ENCODE data around the gene RALGPS1. TPM values are rescaled to one million over a fixed set of nuclear protein-coding genes. Genes with fewer than 3 reads are reported as not detected.

RALGPS1 gene
- total and polyA plus RNA-seq, 4 experiments from 2014 or later = 0.84 to 10.3 (median 5.8) TPM

DNA sequence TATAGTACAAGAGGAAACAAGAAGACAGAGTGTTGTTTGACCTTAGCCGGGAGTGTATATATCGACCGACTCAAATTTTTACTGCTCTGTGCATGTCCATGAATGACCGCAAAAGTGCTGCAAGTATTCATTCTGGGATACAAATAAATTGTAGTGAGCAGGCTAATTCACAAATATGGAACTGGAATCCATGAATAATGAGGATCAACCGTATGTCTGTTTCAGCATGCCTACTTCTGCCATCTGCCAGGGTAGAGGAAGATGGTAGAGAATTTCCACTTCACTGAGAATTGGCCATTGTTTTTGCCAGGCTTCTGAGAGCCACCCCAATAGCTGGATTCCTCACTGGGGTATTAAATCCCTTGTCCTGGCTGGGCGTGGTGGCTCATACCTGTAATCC lies 8.5 kb upstream of the RALGPS1 start:
- Mint-ChIP-seq H3K4me3 (no peak overlapping the region), H3K36me3 (no peaks in the 10 kb centered on the region), H3K9me3 (peaks cover 0 to 10% (median 7%) of the 10 kb centered on the region in 8 donors), H3K27me3 (peaks cover 3 to 9% of the 10 kb centered on the region in 2 donors), H3K4me1 (no peaks in the 10 kb centered on the region), H3K27ac (no peak overlapping the region)
- H3K36me3 ChIP-seq (ENCODE audit: insufficient read depth, low read length) = no peaks in the 10 kb centered on the region
- ChIA-PET CTCF (ENCODE audit: partially characterized antibody) (no interaction called here), POLR2A (ENCODE audit: partially characterized antibody) (no interaction called here)
- no peak overlapping the region for H3K27ac ChIP-seq (ENCODE audit: low read depth, low read length)
- intact Hi-C loops (cut with micrococcal nuclease) = no loop called here
- no peaks in the 10 kb centered on the region for H3K4me1 ChIP-seq (ENCODE audit: insufficient read depth, low read length)
- DNase-seq = no peak
- no peak overlapping the region for H3K4me3 ChIP-seq (ENCODE audit: low read length in 2 of 2)
- H3K27me3 ChIP-seq (ENCODE audit: insufficient read depth, low read length) = no peaks in the 10 kb centered on the region
- H3K9me3 ChIP-seq (ENCODE audit: control insufficient read depth in 1 of 2, low read length in 2 of 2) = no peaks in the 10 kb centered on the region

DNA sequence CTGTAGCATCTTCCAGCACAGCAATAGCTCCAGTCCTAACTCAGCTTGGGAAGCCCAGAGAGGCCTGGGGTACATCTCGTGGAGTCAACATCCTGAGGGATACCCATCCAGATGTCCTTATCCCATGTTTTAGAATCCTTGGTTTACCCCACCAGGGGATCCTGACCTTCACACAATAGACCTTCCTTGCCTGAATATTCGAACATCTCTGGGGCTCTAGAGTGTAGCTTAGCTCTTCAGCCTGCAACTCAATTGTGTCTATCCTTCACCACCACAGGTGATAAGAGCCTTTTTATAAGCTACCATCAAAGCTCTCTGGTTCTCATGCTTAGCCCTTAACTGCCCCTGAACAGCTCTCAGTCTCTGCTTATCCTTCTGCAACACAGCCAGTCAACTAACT lies 7.5 kb upstream of the RALGPS1 start:
- H3K36me3 ChIP-seq (ENCODE audit: insufficient read depth, low read length) = no peaks in the 10 kb centered on the region
- peaks cover 5 to 11% of the 10 kb centered on the region in 2 donors for H3K27me3 Mint-ChIP-seq
- no peak overlapping the region for H3K4me3 ChIP-seq (ENCODE audit: low read length in 2 of 2)
- no peak for DNase-seq
- no peaks in the 10 kb centered on the region for H3K9me3 ChIP-seq (ENCODE audit: control insufficient read depth in 1 of 2, low read length in 2 of 2)
- ChIA-PET CTCF (ENCODE audit: partially characterized antibody) (no interaction called here), POLR2A (ENCODE audit: partially characterized antibody) (no interaction called here)
- no peaks in the 10 kb centered on the region for H3K36me3 Mint-ChIP-seq
- peaks cover 0 to 4% (median under 1%) of the 10 kb centered on the region in 8 donors for H3K9me3 Mint-ChIP-seq
- H3K4me1 ChIP-seq (ENCODE audit: insufficient read depth, low read length) = no peaks in the 10 kb centered on the region
- intact Hi-C loops (cut with micrococcal nuclease) = no loop called here
- H3K4me1 Mint-ChIP-seq = no peaks in the 10 kb centered on the region
- no peak overlapping the region for H3K27ac Mint-ChIP-seq
- no peak overlapping the region for H3K27ac ChIP-seq (ENCODE audit: low read depth, low read length)
- H3K27me3 ChIP-seq (ENCODE audit: insufficient read depth, low read length) = no peaks in the 10 kb centered on the region
- no peak overlapping the region for H3K4me3 Mint-ChIP-seq

DNA sequence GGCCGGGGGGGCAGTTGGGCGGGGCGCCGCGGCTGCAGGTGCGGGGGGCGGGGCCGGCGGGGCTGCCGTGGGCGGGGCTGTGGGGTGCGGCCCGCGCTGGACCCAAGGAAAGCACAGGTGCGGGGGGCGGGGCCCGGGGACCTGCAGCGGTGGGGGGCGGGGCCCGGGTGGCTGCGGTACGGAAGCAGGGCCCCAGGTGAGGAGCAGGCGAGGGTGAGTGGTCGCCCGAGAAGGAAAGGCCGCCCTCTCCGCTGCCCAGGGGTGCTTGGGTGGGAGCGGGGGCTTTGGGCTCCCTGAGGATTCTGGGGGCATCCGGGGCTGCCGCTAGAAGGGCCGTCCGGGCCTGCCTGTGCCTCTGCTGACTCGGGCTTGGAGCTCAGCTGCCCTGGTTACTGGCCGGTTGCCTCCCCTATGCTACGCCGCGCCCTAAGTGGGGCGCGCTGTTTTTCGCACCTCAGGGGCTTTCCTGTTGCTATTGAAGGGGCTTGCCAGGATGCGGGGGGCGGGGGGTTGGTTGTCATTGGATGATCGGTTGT lies 767 bp downstream of the RALGPS1 start:
- Histone ChIP-seq H3K36me3 (ENCODE audit: insufficient read depth, low read length) (no peaks in the 10 kb centered on the region), H3K9me3 (ENCODE audit: control insufficient read depth in 1 of 2, low read length in 2 of 2) (no peaks in the 10 kb centered on the region), H3K27me3 (ENCODE audit: insufficient read depth, low read length) (no peaks in the 10 kb centered on the region), H3K4me3 (ENCODE audit: low read length in 2 of 2) (no peak overlapping the region), H3K27ac (ENCODE audit: low read depth, low read length) (no peak overlapping the region), H3K4me1 (ENCODE audit: insufficient read depth, low read length) (peaks cover 5% of the 10 kb centered on the region)
- ChIA-PET CTCF (ENCODE audit: partially characterized antibody) (interaction anchor here (0.6 kb wide), 1 partner anchor 25 kb away, joined by 3 read pairs; no protein-coding TSS in a partner anchor), POLR2A (ENCODE audit: partially characterized antibody) (interaction anchor here (1.0 to 2.1 kb wide), 6 partner anchors 10 to 536 kb away, joined by 3 to 7 read pairs (median 6); partner anchors contain the start of genes LRSAM1, RPL12 and SLC2A8)
- Mint-ChIP-seq H3K4me3 (peak overlapping the region; percentile 71 to 86 (median 82)), H3K36me3 (no peaks in the 10 kb centered on the region), H3K27ac (peak overlapping the region in 5 of 7 donors; percentile 27 to 80 (median 75)), H3K9me3 (peaks cover 0 to 6% (median 0%) of the 10 kb centered on the region in 8 donors), H3K27me3 (peaks cover 2% of the 10 kb centered on the region in 2 donors), H3K4me1 (peaks cover 5 to 14% (median 9%) of the 10 kb centered on the region in 4 donors)
- intact Hi-C loops (cut with micrococcal nuclease) = loop anchor here (2.0 kb wide), 1 partner anchor 69 kb away; no protein-coding TSS in a partner anchor
- peak in 1 of 5 donors; percentile 63 for DNase-seq

DNA sequence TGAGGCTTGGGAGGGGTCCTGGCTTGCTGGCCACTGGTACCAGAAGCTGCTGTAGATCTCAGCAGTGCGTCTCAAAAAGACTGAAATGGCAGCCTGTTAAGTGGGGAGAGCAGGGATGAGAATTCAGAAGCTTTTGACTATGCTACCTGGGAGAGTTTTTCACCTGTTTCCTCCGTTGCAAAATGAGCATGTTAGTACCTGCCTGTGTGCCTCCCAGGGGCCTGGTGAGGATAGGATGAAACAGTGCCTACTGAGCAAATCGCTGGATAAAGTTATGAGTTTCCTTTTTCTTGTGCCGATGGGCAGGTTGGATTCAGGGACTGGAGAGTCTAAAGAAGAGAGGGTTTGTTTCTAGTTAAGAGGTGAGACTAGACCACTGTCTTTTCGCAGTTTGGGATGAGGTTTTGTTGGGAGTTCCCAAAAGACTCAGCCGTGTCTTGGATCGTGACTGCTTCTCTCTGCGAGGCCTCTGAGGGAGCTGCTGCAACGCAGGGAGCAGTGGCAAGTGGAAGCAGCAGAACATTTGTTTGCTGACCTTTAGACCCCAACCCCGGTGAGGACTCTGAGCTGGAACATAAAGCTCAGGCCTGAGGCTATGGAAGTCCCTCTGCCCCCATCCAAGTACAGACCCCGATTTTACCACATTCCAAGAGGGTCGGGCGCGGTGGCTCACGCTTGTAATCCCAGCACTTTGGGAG lies 1.4 kb downstream of the RALGPS1 start:
- Mint-ChIP-seq H3K36me3 (no peaks in the 10 kb centered on the region), H3K27ac (peak overlapping the region in 5 of 7 donors; percentile 27 to 80 (median 75)), H3K4me1 (peaks cover 5 to 14% (median 9%) of the 10 kb centered on the region in 4 donors), H3K4me3 (peak overlapping the region; percentile 71 to 86 (median 82)), H3K27me3 (peaks cover 2% of the 10 kb centered on the region in 2 donors), H3K9me3 (peaks cover 0 to 6% (median 0%) of the 10 kb centered on the region in 8 donors)
- no peaks in the 10 kb centered on the region for H3K36me3 ChIP-seq (ENCODE audit: insufficient read depth, low read length)
- peaks cover 5% of the 10 kb centered on the region for H3K4me1 ChIP-seq (ENCODE audit: insufficient read depth, low read length)
- no peaks in the 10 kb centered on the region for H3K27me3 ChIP-seq (ENCODE audit: insufficient read depth, low read length)
- no peak overlapping the region for H3K27ac ChIP-seq (ENCODE audit: low read depth, low read length)
- no peak overlapping the region for H3K4me3 ChIP-seq (ENCODE audit: low read length in 2 of 2)
- intact Hi-C loops (cut with micrococcal nuclease) = loop anchor here (2.0 kb wide), 1 partner anchor 69 kb away; no protein-coding TSS in a partner anchor
- no peaks in the 10 kb centered on the region for H3K9me3 ChIP-seq (ENCODE audit: control insufficient read depth in 1 of 2, low read length in 2 of 2)
- ChIA-PET CTCF (ENCODE audit: partially characterized antibody) (no interaction called here), POLR2A (ENCODE audit: partially characterized antibody) (interaction anchor here (1.2 to 2.1 kb wide), 2 partner anchors 23 to 192 kb away, joined by 3 to 6 read pairs; no protein-coding TSS in a partner anchor)
- no peak for DNase-seq

DNA sequence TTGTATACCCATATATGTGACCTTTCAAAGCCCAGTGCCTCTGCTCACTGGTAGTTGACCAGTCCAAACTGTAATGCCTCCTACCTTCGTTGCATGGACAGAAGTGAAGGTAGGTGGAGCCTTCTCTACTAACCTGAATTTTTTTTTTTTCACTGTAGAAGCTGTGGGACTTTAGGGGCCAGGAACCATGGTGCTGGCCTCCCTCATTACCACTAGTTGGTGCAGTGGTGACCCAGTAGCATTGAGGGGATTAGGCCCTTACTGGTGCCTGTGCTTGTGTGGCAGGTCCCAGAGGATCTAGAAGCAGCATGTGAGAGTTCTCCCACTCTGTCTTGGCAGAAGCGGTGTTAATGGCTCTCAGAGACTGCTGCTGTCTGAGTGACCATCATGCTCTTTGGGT lies 2.3 kb downstream of the RALGPS1 start:
- Mint-ChIP-seq H3K4me3 (peak overlapping the region in 2 of 8 donors; percentile 4 to 49), H3K27ac (peak overlapping the region in 1 of 7 donors; percentile 21), H3K4me1 (peaks cover 5 to 14% (median 9%) of the 10 kb centered on the region in 4 donors), H3K27me3 (no peaks in the 10 kb centered on the region), H3K9me3 (peaks cover 0 to 4% (median 0%) of the 10 kb centered on the region in 8 donors), H3K36me3 (no peaks in the 10 kb centered on the region)
- peaks cover 5% of the 10 kb centered on the region for H3K4me1 ChIP-seq (ENCODE audit: insufficient read depth, low read length)
- intact Hi-C loops (cut with micrococcal nuclease) = no loop called here
- no peaks in the 10 kb centered on the region for H3K36me3 ChIP-seq (ENCODE audit: insufficient read depth, low read length)
- ChIA-PET CTCF (ENCODE audit: partially characterized antibody) (no interaction called here), POLR2A (ENCODE audit: partially characterized antibody) (interaction anchor here (1.2 kb wide), 1 partner anchor 23 kb away, joined by 3 read pairs; no protein-coding TSS in a partner anchor)
- no peak overlapping the region for H3K27ac ChIP-seq (ENCODE audit: low read depth, low read length)
- no peaks in the 10 kb centered on the region for H3K9me3 ChIP-seq (ENCODE audit: control insufficient read depth in 1 of 2, low read length in 2 of 2)
- DNase-seq = no peak
- H3K27me3 ChIP-seq (ENCODE audit: insufficient read depth, low read length) = no peaks in the 10 kb centered on the region
- no peak overlapping the region for H3K4me3 ChIP-seq (ENCODE audit: low read length in 2 of 2)

DNA sequence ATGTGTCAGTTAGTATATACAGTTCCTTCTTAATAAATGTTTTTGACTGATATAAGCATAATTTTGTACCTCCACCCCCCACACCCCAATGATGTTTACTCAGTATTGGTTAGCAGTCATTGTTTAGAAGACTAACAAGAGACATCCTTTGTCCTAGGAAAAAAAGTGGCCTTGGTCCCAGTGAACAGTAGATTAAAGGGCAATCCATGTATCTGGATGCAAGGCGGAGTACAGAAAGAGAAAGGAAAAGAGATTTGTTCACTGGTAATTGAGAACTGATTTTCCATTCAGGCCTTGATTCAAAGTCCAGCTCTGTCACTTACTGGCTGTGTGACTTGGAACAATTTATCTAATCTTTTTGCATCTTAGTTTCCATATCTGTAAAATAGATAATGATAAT lies 4.6 kb downstream of the RALGPS1 start:
- Histone ChIP-seq H3K4me1 (ENCODE audit: insufficient read depth, low read length) (peaks cover 5% of the 10 kb centered on the region), H3K4me3 (ENCODE audit: low read length in 2 of 2) (no peak overlapping the region), H3K27ac (ENCODE audit: low read depth, low read length) (no peak overlapping the region), H3K36me3 (ENCODE audit: insufficient read depth, low read length) (no peaks in the 10 kb centered on the region), H3K27me3 (ENCODE audit: insufficient read depth, low read length) (no peaks in the 10 kb centered on the region), H3K9me3 (ENCODE audit: control insufficient read depth in 1 of 2, low read length in 2 of 2) (no peaks in the 10 kb centered on the region)
- POLR2A ChIA-PET (ENCODE audit: partially characterized antibody) = no interaction called here
- Mint-ChIP-seq H3K27ac (peak overlapping the region in 1 of 7 donors; percentile 2), H3K4me1 (peaks cover 5 to 10% (median 9%) of the 10 kb centered on the region in 4 donors), H3K9me3 (no peaks in the 10 kb centered on the region), H3K27me3 (no peaks in the 10 kb centered on the region), H3K36me3 (no peaks in the 10 kb centered on the region), H3K4me3 (no peak overlapping the region)
- CTCF ChIA-PET (ENCODE audit: partially characterized antibody) = no interaction called here
- intact Hi-C loops (cut with micrococcal nuclease) = no loop called here
- no peak for DNase-seq

DNA sequence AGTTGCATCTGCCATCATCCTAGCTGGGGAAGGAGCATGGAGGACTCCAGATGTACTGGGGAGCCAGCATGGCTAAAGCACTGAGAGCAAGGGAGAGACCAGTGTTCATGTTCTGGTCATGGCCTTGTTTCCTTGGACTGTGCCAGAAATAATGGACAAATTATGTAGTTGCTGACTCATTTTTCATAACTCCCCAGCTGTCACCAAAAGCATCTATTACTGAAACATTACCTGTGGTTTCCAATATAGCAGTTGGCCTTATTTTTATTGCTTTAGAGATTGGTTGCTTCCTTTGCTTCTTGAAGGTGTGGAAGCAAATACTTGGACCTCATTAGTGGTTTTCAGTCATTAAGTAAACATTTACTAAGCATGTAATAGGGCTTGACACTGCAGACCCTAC lies 11.3 kb downstream of the RALGPS1 start:
- H3K4me1 ChIP-seq (ENCODE audit: insufficient read depth, low read length) = no peaks in the 10 kb centered on the region
- no peak for DNase-seq
- no peak overlapping the region for H3K27ac Mint-ChIP-seq
- no peaks in the 10 kb centered on the region for H3K9me3 Mint-ChIP-seq
- H3K9me3 ChIP-seq (ENCODE audit: control insufficient read depth in 1 of 2, low read length in 2 of 2) = no peaks in the 10 kb centered on the region
- no peak overlapping the region for H3K4me3 Mint-ChIP-seq
- intact Hi-C loops (cut with micrococcal nuclease) = no loop called here
- H3K4me3 ChIP-seq (ENCODE audit: low read length in 2 of 2) = no peak overlapping the region
- no peaks in the 10 kb centered on the region for H3K4me1 Mint-ChIP-seq
- no peaks in the 10 kb centered on the region for H3K27me3 Mint-ChIP-seq
- no peaks in the 10 kb centered on the region for H3K36me3 Mint-ChIP-seq
- ChIA-PET POLR2A (ENCODE audit: partially characterized antibody) (interaction anchor here (0.7 to 0.9 kb wide), 2 partner anchors 11 to 60 kb away, joined by 3 to 4 read pairs; partner anchors contain the start of gene RALGPS1), CTCF (ENCODE audit: partially characterized antibody) (no interaction called here)
- no peaks in the 10 kb centered on the region for H3K36me3 ChIP-seq (ENCODE audit: insufficient read depth, low read length)
- no peak overlapping the region for H3K27ac ChIP-seq (ENCODE audit: low read depth, low read length)
- H3K27me3 ChIP-seq (ENCODE audit: insufficient read depth, low read length) = no peaks in the 10 kb centered on the region
